Activated naive CD8-positive, alpha-beta T cell (primary cell): ENCODE results near the gene SLC25A39.
"Not testable (repeated sequence)": the region's sequence is repeated elsewhere in the genome, so short reads cannot be mapped to it uniquely, and the experiment has no call there.

Experiments used
- H3K27ac Mint-ChIP-seq: one replicate; pipeline ENCODE4 v1.8.0; 2021; ENCODE audit warnings: mixed read lengths
- H3K27me3 Mint-ChIP-seq: one replicate; pipeline ENCODE4 v1.8.0; 2021; ENCODE audit warnings: mixed read lengths
- H3K36me3 Mint-ChIP-seq: one replicate; pipeline ENCODE4 v1.8.0; 2021; ENCODE audit warnings: mixed read lengths
- H3K4me1 Mint-ChIP-seq: one replicate; pipeline ENCODE4 v1.8.0; 2021; ENCODE audit warnings: low read depth, mixed read lengths
- H3K4me3 Mint-ChIP-seq: one replicate; pipeline ENCODE4 v1.8.0; 2021; ENCODE audit warnings: mild to moderate bottlenecking, mixed read lengths
- H3K9me3 Mint-ChIP-seq: one replicate; pipeline ENCODE4 v1.8.0; 2021; ENCODE audit warnings: low read depth, mixed read lengths

The SLC25A39 gene

GRCh38 chr17:44324571-44325275, at the start of gene SLC25A39:
TSS of gene SLC25A39 (minus strand) at chr17:44324823. CDS start at chr17:44323562, 1,261 bp downstream.
- Mint-ChIP-seq H3K9me3 (no peaks in the 10 kb centered on the region), H3K4me1 (peaks cover 22% of the 10 kb centered on the region), H3K27me3 (no peaks in the 10 kb centered on the region), H3K27ac (peak within 1 kb of the TSS; percentile 88), H3K4me3 (peak within 1 kb of the TSS; percentile 89), H3K36me3 (no peaks in the 10 kb centered on the region)

- Mint-ChIP-seq H3K4me3 (peak overlapping the region; percentile 37), H3K4me1 (peaks cover 7% of the 10 kb centered on the region), H3K36me3 (no peaks in the 10 kb centered on the region), H3K27ac (no peak overlapping the region), H3K9me3 (no peaks in the 10 kb centered on the region), H3K27me3 (peaks cover 3% of the 10 kb centered on the region)
Observed at GRCh38 chr17:44372036-44372435, 47.4 kb upstream of the SLC25A39 start.

GRCh38 chr17:44369414-44370023, 44.9 kb upstream of the SLC25A39 start:
- H3K27me3 Mint-ChIP-seq, H3K4me1 Mint-ChIP-seq, H3K36me3 Mint-ChIP-seq, H3K27ac Mint-ChIP-seq, H3K9me3 Mint-ChIP-seq: not testable (repeated sequence)
- peak overlapping the region; percentile 76 for H3K4me3 Mint-ChIP-seq

GRCh38 chr17:44368391-44369243, 44.0 kb upstream of the SLC25A39 start:
- H3K27me3 Mint-ChIP-seq, H3K9me3 Mint-ChIP-seq: not testable (repeated sequence)

GRCh38 chr17:44367231-44367979, 42.8 kb upstream of the SLC25A39 start:
- Mint-ChIP-seq H3K4me3 (no peak overlapping the region), H3K27me3 (peaks cover 5% of the 10 kb centered on the region)

More at GRCh38 chr17:44368391-44369243, 44.0 kb upstream of the SLC25A39 start:
- H3K4me3 Mint-ChIP-seq, H3K36me3 Mint-ChIP-seq, H3K4me1 Mint-ChIP-seq, H3K27ac Mint-ChIP-seq: not testable (repeated sequence)

GRCh38 chr17:44365051-44365450, 40.4 kb upstream of the SLC25A39 start:
- not testable (repeated sequence) for H3K27ac Mint-ChIP-seq, H3K27me3 Mint-ChIP-seq, H3K4me1 Mint-ChIP-seq, H3K9me3 Mint-ChIP-seq, H3K36me3 Mint-ChIP-seq
- peak overlapping the region; percentile 50 for H3K4me3 Mint-ChIP-seq

More at GRCh38 chr17:44367231-44367979, 42.8 kb upstream of the SLC25A39 start:
- Mint-ChIP-seq H3K9me3 (no peaks in the 10 kb centered on the region), H3K27ac (no peak overlapping the region), H3K36me3 (no peaks in the 10 kb centered on the region), H3K4me1 (peaks cover 9% of the 10 kb centered on the region)

- Mint-ChIP-seq H3K27me3 (peaks cover 2% of the 10 kb centered on the region), H3K4me3 (peak within 1 kb of the TSS; percentile 80), H3K36me3 (no peaks in the 10 kb centered on the region), H3K27ac (no peak within 1 kb of the TSS), H3K9me3 (no peaks in the 10 kb centered on the region), H3K4me1 (peaks cover 9% of the 10 kb centered on the region)
Observed at GRCh38 chr17:44363613-44364159, 39.1 kb upstream of the SLC25A39 start, which contains the start of gene FAM171A2. TSS of gene FAM171A2 (minus strand) at chr17:44363853. CDS start at chr17:44363714, 139 bp downstream.

GRCh38 chr17:44362949-44363612, 38.5 kb upstream of the SLC25A39 start:
- peaks cover 2% of the 10 kb centered on the region for H3K27me3 Mint-ChIP-seq
- no peak overlapping the region for H3K27ac Mint-ChIP-seq
- H3K9me3 Mint-ChIP-seq = no peaks in the 10 kb centered on the region
- peaks cover 9% of the 10 kb centered on the region for H3K4me1 Mint-ChIP-seq
- peak overlapping the region; percentile 80 for H3K4me3 Mint-ChIP-seq
- no peaks in the 10 kb centered on the region for H3K36me3 Mint-ChIP-seq

- no peak overlapping the region for H3K4me3 Mint-ChIP-seq
Observed at GRCh38 chr17:44362459-44362948, 37.9 kb upstream of the SLC25A39 start.

GRCh38 chr17:44361292-44362260, 37.0 kb upstream of the SLC25A39 start:
- Mint-ChIP-seq H3K4me3 (no peak overlapping the region), H3K4me1 (peaks cover 9% of the 10 kb centered on the region), H3K36me3 (no peaks in the 10 kb centered on the region), H3K27ac (no peak overlapping the region), H3K27me3 (peaks cover 2% of the 10 kb centered on the region), H3K9me3 (no peaks in the 10 kb centered on the region)

More at GRCh38 chr17:44362459-44362948, 37.9 kb upstream of the SLC25A39 start:
- no peaks in the 10 kb centered on the region for H3K36me3 Mint-ChIP-seq
- H3K27me3 Mint-ChIP-seq = peaks cover 2% of the 10 kb centered on the region
- H3K27ac Mint-ChIP-seq = no peak overlapping the region
- no peaks in the 10 kb centered on the region for H3K9me3 Mint-ChIP-seq
- H3K4me1 Mint-ChIP-seq = peaks cover 9% of the 10 kb centered on the region

GRCh38 chr17:44360826-44361225, 36.2 kb upstream of the SLC25A39 start:
- Mint-ChIP-seq H3K4me1 (peaks cover 9% of the 10 kb centered on the region), H3K36me3 (no peaks in the 10 kb centered on the region), H3K27me3 (peaks cover 2% of the 10 kb centered on the region), H3K9me3 (no peaks in the 10 kb centered on the region), H3K27ac (no peak overlapping the region), H3K4me3 (no peak overlapping the region)

GRCh38 chr17:44360144-44360533, 35.5 kb upstream of the SLC25A39 start:
- Mint-ChIP-seq H3K27ac (no peak overlapping the region), H3K27me3 (no peaks in the 10 kb centered on the region), H3K4me1 (peaks cover 9% of the 10 kb centered on the region), H3K4me3 (no peak overlapping the region), H3K9me3 (no peaks in the 10 kb centered on the region), H3K36me3 (no peaks in the 10 kb centered on the region)
